HG03575 (cell line): Measurements from ENCODE around the gene KCND3.

Source experiments
- ATAC-seq: cut with Tn5 transposase; IDR thresholded peaks from one replicate; pipeline ENCODE4 v1.9.1; 2021; ENCODE audit not compliant: unreplicated experiment, insufficient number of reproducible peaks, low FRiP score; ENCODE audit errors: extremely low read depth

KCND3 gene

DNA sequence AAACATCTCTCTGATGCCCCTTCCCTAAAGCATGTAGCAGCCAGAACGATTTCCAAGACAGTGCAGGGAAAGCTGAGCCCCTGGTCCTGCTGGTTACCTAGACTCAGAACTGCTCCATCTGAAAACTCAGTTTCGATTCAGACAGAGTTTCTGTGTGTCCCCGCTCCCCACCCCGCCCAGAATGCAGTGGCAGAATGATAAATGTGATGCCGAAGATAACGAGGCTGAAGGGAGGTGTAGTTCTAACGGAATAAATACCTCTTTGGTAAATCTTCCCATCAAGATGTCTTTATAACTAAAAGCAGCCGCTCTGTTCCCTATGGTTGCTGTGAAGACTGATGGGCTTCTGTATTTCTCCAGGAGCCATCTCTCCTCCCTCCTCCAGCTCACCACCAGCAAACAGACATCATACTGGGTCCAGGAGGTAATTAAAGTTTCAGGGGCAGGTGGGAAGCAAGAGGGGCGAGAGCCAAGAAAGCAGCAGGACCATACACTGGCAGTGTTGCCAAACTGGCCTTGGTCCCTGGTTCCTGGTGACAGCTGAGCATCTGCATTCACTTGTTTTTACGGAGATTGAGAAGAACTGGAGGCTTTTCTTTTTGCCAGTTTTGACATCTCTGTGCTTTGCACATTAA, 156.8 kb downstream of the KCND3 start:
- no peak for ATAC-seq

- ATAC-seq: no peak
Measured at GRCh38 chr1:111831153-111831552, 158.3 kb downstream of the KCND3 start.

GRCh38 chr1:111827946-111828345, 161.5 kb downstream of the KCND3 start:
- no peak for ATAC-seq

- no peak for ATAC-seq
Measured at GRCh38 chr1:111826278-111826677, 163.2 kb downstream of the KCND3 start.

DNA sequence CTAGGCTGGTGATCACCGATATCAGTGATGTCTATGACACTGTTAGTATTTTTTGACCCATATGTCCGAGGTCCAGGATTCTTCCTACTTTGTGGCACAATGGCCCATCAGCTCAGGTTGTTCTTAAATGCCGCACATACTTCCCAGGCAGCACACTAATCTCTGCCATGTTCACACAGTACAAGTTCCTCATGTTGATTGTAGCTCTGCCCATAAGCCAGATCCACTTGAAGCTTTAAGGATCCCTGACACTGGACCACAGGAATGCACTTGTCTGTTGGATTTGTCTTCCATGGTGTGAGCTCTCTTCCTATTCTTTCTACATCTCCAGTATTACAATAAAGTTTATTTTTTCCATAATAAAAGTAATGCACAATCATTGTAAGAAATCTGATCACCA, 164.3 kb downstream of the KCND3 start:
- no peak for ATAC-seq

GRCh38 chr1:111822138-111822537, 167.3 kb downstream of the KCND3 start:
- ATAC-seq: no peak

- ATAC-seq: no peak
Measured at GRCh38 chr1:111821121-111821745, 168.2 kb downstream of the KCND3 start.

DNA sequence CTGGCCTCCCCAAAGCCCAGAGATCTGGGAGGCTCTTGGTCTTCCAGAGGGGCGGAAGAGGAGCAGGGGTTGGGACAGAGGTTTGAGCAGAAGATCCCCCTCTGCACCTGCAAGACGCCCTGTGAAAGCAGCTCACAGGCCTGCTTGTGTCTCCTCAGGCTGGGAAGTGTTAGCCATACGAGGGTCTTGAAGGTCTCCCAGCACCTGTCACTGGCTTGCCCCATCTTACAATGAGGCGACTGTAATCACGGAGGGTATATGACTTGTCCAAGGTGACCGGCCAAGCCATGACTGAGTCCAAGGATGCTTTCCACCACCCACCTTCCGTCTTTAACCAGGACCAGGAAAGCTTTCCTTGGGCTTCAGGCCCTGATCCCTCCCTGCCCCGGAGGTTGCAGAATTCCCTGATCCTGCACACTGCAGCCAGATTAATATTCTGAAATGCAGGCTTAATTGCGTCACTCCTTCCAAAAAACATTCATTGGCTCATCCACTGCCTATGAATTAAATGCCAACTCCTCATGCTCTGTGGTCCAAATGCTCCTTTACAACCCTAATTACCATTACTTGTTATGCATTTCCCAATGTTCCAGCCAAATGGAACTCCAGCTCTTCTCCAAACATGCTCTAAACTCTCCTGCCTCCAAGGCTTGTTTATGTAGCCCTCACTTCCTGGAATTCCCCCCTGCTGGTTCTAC, 169.8 kb downstream of the KCND3 start:
- ATAC-seq: no peak

DNA sequence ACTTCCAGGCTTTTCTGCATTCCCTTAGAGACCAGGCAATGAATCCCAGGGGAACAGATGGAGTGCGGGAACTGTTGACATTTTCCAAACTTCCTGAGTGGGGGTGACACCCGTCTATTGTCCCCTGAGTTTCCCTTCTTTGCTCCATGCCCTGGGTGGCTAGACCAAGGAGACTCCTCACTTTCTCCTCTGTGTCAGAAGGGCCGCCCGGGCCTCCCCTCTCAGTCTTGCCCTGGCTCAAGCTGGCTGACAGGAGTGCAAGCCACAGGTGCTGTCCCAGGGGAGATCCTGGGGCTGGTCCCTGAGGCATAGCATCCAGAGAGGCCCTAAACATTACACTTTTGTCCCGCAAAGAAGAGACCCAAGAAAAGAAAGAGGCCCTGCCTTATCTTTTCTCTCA, 170.9 kb downstream of the KCND3 start:
- ATAC-seq: no peak

DNA sequence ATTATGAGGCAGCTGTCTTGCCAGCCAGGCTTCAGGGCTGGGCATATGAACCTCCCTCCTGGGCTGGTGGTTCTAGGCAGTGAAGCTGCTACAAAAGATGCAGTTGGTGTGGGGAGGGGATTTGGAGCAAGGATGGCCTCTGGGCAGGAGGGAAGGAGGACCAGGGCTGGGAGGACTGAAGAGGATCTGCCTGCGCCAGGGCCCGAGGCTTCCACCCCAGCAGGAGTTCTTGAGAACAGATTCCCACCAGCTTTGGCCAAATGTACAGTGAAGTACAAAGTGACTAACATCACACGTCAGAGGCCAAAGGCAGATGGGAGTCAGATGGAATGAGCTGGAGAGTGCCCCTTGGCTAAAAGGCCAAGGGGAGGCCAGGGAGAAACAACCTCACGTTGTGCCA, 171.4 kb downstream of the KCND3 start:
- no peak for ATAC-seq

GRCh38 chr1:111814642-111815041, 174.8 kb downstream of the KCND3 start:
- ATAC-seq: no peak

GRCh38 chr1:111814305-111814628, 175.2 kb downstream of the KCND3 start:
- no peak for ATAC-seq

GRCh38 chr1:111813440-111814304, 175.8 kb downstream of the KCND3 start:
- ATAC-seq: no peak

DNA sequence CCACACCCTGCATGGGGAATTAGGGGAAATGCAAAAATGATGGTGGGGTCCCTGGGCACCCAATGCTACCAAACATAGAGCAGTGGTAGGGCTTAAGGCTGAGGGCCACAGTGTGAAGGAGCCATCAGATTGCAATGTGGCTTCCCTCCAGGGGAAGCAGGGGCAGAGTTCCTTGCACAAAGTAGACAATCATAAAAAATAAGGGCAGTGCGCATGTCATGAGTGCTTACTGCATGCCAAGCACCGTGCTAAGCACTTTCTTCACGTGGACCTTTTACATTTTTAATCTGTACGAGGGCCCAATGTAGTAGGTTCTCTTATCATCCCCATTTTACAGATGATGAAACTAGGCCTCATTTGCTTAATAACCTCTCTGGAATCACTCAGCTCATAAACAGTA, 177.2 kb downstream of the KCND3 start:
- ATAC-seq: no peak

DNA sequence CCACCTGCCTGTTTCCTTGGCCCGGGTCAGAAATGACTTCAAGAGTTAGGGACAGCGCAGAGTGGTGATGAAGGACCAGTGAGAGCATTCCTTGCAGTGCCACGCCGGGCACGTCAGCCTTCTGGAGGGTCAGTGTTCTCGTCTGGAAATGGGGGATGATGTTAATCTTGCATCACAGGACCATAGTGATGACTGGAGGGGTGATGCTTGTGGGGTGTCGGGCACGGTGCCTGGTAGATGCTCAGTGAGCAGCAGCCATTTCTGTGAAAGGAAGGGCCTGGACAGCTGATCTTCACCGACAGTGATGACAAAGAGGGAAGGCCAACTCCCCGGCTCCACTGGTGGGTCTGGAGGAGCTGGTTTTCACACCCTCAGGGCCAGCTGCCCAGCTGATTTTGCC, 177.6 kb downstream of the KCND3 start:
- no peak for ATAC-seq

GRCh38 chr1:111805251-111805650, 184.2 kb downstream of the KCND3 start:
- no peak for ATAC-seq

GRCh38 chr1:111804776-111805175, 184.7 kb downstream of the KCND3 start:
- ATAC-seq: no peak

DNA sequence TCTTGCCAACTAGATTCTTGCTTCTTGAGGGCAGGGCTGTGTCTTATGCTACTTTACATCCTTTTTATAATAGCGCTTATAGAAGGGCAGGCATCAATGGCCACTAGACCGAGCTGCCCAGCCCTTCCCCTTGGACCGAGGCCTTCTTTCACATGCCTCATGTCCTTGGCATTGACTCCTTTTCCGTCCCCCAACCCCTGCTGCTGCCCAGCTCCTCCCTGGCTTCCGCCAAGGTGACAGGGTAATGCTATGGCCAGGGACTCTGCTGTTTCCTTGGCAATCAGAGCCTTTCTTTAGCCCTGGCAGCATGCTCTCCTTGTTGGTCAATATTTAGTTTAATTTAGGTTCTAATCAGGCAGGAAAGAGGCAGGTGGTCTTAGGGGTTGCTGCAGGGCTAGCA, 185.5 kb downstream of the KCND3 start:
- ATAC-seq: no peak

GRCh38 chr1:111802984-111803383, 186.5 kb downstream of the KCND3 start:
- ATAC-seq: no peak

DNA sequence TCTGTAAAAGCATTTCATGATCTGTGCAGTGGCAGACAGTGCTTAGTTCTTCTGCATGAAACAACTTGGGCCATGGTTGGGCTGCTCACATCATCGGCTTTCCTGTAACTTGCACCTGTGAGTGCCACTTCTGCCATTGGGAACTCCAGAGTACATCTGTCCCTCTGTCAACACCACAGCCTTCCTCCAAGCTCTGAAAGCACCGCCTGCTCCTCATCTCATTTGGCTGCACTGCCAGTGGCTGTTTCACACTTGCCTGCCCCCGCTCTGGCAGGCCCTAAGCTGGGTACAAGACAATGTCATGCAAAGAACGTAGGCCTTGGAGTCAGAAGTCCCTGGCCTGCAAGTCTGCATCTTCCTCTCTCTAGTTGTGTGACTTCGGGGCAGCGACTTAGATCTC, 187.4 kb downstream of the KCND3 start:
- no peak for ATAC-seq
